Astrocyte (in vitro differentiated cells and primary cell): Measurements from ENCODE around the gene ARHGAP44.

Experiments used
- CTCF ChIP-seq: IDR thresholded peaks from 2 replicates; pipeline ENCODE4 v1.5.1; 2011; ENCODE audit warnings: low read depth, mild to moderate bottlenecking, inconsistent platforms, low read length, moderate library complexity; ENCODE audit not compliant: insufficient read depth
- EZH2 ChIP-seq: IDR thresholded peaks from 2 replicates; pipeline ENCODE4 v1.6.1; 2012; ENCODE audit warnings: mild to moderate bottlenecking, low read length, inconsistent platforms; ENCODE audit not compliant: insufficient read depth

GRCh38 chr17:12851901-12852435 is 62.7 kb downstream of the ARHGAP44 start:
- TF ChIP-seq CTCF (no peak), EZH2 (no peak)
